ENCODE measurements around the gene ADIPOR2.

ADIPOR2 gene, protein sequence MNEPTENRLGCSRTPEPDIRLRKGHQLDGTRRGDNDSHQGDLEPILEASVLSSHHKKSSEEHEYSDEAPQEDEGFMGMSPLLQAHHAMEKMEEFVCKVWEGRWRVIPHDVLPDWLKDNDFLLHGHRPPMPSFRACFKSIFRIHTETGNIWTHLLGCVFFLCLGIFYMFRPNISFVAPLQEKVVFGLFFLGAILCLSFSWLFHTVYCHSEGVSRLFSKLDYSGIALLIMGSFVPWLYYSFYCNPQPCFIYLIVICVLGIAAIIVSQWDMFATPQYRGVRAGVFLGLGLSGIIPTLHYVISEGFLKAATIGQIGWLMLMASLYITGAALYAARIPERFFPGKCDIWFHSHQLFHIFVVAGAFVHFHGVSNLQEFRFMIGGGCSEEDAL

DNA sequence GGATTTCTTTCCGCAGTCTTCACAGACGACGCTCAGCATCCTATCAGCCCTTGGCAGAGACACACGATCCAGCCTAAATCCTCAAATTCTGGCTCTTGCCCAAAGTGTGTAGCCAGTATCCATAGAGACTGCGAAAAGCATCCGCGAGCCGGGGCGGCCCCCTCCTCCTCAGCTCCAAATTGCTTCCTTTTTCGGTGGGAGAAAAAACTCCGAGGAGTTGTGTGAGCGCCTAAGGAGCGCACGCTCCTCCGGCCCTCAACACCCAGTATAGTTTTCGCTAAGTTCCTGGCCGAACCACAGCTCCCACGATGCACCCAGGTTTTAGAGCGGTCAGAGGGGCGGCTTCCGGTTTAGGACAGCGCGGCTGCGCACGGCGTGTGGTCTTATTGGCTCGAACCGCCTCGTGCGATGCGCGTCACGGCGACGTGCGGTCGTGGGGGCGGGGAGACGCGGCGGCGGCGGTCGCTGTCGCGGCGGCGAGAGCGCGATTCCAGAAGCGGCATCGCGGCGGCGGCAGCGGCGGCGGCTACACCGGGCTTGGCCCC is at the start of gene ADIPOR2:
Gene ADIPOR2, plus strand, starts transcription at position 493 of the 545 bp plus-strand sequence. CDS start 63,274 bp downstream, outside the sequence.
- DNase-seq, result peak; percentile 98

DNA sequence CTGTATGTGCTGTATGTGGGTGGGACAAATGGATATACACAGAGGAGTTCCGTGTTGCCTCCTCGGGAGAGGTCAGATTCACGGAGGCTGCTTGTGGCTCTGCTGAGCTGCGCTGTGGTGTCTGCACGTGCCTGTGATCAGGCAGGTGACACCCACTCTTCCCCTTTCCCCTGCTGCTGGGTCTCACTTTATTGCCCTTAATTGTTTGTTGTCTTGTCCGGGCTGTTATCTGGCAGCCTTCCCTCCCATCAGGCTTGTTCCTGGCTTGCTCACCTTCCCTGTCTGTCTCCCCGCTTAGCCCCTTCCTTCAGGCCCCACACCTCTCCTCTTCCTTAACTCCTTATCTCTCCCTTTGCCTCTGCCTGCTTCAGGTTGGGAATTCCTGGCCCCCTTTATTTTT is 48.4 kb upstream of the ADIPOR2 start:
- DNase-seq, result peak; percentile 68

DNA sequence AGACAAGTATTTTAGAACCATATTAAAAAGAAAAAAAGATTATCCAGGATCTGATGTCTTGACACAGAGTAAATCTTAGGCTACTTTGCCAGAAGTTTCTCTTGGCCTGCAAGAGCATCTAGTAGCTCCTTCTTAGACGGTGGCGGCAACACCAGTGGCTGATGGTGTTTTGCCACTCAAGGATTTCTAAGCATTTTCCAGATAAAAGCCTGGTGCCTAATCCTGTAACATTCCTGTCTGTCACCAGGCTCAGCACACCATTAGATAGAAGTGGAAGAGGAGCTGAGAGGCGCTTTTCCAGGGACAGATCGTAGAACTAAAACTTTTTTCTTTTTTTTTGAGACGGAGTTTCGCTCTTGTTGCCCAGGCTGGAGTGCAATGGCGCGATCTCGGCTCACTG is 47.8 kb upstream of the ADIPOR2 start:
- no peak for DNase-seq

DNA sequence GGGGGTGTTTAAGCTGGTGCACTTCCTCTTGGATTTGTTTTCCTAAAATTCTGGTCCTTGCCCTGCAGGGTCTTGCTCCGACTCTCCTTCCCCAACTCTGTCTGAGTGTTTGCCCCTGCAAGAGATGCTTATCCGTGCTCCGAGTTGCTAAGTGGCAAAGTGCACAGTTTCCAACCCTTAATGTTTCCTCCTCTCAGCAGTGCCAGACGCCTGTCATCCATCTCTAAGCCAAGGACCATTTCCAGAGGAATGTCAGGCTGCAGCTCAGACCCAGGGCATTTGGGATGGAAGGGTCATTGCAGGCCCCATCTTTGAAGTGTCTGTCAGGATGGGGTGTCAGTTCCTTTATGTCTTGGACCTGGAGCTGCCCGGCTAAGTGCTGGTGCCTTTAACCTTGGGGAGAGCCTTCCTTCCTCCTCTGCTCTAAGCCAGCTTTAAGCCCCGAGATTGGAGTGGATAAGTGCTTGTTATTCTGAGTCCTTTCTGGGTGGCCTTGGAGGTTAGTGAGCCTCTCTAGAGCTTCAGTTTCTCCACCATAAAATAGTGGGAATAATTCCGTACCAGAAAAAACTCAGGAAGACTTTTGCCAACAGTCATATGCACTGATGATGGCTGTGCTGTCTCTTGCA is 46.9 kb upstream of the ADIPOR2 start:
- DNase-seq, result peak; percentile 86

DNA sequence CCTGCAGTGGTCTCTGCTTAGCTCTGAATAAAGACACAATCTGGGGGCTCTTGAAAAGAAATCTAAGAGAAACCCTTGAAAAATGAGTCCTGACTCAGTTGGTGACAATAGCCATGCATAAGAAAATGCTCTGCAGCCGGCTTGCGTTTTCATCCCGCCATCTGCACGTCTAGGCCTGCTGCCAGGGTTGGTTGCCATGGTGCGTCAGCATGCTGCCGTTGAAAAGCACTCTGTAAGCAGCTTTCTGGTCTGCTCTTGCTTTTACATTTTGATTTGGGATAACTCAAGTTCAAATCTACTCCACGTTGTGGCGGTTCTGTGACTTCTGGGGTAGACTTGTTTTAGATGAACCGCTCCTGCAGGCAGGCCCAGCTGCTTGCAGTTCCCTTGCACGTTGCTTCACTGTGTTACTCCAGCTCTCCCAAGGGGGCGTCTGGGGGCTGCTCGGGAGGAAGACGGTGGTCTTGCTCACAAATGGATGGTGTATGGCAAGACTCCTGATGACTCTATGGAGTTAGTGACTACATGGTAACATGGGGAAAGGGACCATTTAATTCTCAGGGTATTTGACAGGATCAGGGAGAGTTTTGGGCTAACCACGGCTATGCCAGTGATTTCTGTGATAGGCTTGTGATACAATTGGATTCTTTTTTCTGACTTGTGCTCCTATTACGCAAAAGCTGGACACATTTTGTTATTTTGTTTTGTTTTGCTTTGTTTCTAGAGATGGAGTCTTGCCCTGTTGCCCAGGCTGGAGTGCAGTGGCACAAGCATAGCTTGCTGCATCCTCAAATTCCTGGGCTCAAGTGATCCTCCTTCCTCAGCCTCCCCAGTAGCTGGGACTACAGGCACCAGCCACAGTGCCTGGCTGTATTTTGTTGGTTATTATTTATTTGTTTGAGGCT is 46.1 kb upstream of the ADIPOR2 start:
- peak; percentile 95 for DNase-seq

DNA sequence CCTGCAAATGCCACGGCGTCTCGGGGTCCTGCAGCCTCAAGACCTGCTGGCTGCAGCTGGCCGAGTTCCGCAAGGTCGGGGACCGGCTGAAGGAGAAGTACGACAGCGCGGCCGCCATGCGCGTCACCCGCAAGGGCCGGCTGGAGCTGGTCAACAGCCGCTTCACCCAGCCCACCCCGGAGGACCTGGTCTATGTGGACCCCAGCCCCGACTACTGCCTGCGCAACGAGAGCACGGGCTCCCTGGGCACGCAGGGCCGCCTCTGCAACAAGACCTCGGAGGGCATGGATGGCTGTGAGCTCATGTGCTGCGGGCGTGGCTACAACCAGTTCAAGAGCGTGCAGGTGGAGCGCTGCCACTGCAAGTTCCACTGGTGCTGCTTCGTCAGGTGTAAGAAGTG is 45.1 kb upstream of the ADIPOR2 start:
- no peak for DNase-seq

DNA sequence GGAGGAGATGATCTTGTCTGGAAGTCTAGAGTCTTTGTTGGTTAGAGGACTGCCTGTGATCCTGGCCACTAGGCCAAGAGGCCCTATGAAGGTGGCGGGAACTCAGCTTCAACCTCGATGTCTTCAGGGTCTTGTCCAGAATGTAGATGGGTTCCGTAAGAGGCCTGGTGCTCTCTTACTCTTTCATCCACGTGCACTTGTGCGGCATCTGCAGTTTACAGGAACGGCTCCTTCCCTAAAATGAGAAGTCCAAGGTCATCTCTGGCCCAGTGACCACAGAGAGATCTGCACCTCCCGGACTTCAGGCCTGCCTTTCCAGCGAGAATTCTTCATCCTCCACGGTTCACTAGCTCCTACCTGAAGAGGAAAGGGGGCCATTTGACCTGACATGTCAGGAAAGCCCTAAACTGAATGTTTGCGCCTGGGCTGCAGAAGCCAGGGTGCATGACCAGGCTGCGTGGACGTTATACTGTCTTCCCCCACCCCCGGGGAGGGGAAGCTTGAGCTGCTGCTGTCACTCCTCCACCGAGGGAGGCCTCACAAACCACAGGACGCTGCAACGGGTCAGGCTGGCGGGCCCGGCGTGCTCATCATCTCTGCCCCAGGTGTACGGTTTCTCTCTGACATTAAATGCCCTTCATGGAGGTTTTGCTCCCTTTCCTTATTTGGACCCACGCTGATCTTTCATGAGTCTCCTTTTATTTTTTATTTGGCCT is 44.1 kb upstream of the ADIPOR2 start:
- no peak for DNase-seq

DNA sequence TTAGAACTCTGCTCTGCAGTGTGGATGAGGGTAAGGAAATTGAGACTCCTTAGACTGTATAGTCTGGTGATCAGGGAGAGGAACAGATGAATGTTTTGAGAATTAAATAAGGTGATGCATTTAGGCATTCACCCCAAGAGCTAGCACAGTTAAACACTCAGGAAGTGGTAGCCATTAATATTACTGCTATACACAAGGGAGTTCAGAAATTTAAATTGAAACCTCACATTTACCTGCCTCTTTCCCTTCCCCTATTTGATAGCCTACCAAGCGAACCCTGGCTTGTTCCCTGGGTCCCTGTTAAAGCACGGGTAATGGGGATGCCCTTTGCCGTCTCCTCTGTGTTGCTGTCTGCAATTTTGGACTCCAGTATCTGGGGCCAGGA is 43.6 kb upstream of the ADIPOR2 start:
- no peak for DNase-seq

DNA sequence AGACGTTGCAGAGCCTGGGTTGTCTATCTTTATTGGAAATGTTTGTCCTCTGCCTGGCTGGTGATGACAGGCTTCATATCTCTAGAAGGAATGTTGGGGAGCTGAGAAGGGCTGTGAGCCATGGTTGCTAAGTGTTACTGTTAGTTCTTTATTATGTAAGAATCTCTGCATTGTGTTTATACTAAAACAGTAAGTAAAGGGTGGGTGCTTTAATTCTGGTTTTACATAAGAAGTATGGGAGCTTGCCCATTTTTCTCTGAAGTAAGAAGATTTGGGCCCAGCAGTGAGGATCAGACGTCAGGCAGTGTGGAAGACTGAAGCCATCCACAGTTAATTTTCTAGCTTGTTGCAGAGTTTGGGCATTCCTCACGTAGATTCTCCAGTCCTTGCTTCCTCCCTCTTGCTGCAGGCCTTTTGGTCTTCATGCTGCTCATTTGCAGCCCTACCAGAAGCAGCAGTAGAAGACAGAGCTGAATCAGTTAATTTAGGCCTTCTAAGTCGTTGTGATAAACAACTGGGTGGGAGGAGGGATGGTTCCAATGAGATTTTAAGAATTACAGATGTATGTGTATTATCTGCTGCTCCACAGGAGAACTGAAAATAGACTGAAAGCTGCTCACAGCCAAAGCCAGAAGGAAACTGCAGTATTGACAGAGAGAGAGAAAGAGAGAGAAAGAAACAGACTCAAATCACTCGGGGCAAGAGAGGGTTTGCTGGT is 40.5 kb upstream of the ADIPOR2 start:
- DNase-seq, result no peak

DNA sequence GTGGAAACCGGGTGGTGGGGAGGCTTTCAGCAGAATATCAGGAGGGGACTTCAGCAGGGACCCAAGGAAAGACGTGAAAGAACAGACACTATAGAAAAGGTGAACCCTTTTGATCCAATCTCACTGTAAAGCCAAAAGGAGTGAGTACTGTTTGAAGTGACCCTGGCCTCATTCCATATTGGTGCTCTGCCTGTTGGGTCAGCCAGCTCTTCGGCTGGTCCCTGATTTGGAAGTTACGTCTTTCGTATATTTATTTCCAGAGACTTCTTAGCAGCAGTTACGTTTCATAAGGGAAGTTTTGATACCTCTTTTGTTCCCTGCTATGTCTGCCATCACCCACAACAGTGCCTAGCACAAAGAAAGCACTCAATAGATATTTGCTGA is 39.9 kb upstream of the ADIPOR2 start:
- DNase-seq, result no peak

DNA sequence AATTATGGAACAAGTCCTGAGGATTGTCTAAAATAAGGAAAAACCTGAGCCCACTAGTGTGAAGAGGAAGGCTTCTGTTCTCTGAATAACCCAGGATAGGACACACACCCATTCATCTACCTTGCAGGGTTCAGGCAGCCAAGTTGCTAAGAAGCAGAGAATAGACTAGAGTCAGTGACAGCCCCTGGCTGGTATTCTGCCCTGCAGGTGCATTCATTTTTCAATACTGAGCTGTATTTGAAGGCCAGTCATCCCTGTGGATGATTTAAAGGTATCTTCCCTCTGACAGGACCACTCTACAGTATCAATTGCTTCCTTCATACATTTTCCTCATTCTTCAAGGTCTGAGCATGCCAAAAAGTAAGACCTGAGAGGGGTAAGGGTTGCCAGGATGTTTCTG is 38.9 kb upstream of the ADIPOR2 start:
- no peak for DNase-seq

DNA sequence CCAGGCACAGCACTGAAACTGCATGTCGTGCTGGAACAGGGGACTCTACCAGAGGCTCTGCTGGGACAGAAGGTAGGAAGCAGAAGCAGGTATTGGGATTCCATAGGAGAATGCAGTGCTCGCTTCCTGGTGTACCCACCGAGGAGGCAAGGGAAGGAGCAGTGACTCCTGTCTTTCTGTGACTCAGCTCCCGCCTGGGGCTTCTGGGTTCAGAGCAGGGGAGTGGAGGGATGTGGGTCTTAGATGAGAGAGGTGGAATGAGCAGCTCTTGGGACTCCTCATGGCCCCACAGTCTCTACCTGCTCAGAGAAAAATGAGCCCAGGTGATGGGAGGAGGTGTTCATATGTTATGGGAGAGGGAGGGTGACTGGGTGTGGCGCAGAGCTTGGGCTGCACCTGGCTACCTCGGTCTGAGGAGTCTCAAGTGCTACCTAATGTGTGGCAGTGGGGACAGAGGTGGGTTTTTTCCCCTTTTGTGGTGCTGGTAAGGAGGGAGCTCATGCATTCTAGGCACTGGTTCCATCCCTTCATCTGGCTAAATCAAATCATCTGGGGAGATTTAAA is 35.6 kb upstream of the ADIPOR2 start:
- no peak for DNase-seq

DNA sequence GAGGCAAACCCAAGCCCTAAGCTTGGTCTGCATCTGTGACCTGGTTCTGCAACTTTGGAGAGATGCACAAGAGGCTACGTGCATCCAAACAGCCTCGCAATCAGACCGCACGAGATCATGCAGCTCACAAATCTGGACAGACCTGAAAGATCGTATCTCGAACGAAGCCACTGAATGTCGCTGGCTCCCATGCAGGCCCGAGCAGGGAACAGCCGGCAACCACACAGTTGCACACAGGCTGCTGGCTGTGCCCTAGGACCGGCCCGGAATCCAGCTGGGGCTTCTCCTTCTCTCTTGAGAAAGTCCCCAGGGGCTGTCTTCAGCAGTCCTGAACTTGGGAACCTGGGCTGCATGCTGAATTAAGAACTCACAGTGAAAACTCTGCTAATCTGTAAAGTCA is 34.0 kb upstream of the ADIPOR2 start:
- no peak for DNase-seq

DNA sequence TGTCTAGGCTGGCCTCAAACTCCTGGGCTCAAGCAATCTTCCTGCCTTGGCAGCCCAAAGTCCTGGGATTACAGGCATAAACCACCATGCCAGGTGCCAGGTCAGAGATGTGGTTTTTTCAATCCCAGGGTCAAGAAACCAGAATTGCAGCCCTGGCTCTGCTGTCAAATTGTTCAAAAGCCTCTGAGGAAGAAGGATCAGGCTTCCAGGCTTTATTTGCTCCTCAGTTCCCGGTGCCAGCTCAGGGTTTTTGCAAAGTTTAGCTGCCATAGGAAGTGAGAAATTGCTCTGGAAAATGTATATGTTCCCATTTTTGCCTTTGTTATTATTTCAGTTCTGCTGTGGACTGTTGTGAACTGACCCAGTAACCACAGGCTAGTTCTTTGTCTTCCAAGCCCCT is 33.2 kb upstream of the ADIPOR2 start:
- DNase-seq, result no peak

DNA sequence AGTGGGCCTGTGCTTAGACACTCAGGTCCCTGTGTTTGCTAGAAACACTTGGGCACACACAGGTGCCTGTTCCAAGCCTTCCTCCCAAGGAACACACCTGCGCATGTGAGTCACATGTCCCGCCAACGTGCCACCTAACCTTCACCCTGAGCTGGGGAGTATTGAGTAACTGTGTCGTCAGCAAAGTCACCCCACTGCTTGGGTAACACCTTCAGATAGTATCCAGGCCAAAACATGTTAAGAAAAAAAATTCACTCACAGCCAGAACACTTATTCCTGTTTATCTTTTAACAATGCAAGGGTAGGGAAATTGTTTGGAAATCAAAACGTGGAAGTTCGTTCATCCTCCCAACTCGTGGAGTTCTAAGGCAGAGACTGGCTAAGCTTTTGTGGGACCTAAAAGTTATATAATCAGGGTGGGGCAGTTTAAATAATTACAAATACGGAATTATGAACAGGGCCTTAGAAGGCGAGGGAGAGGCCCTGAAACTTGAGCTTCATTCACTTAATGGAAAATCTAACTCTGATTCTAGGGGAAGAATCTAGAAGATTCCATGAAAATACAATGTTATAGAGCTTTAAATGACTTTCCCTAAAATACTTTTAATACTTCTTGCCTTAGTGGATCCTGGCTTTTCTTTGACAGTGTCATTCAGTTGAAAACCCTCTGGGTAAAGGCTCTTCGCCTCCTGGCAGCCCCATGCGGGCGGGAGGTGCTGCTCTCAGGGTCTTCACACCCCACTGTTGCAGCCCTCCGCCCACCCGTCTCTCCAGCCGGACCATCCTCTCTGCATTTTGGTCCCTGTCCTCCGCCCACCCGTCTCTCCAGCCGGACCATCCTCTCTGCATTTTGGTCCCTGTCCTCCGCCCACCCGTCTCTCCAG is 30.3 kb upstream of the ADIPOR2 start:
- no peak for DNase-seq

DNA sequence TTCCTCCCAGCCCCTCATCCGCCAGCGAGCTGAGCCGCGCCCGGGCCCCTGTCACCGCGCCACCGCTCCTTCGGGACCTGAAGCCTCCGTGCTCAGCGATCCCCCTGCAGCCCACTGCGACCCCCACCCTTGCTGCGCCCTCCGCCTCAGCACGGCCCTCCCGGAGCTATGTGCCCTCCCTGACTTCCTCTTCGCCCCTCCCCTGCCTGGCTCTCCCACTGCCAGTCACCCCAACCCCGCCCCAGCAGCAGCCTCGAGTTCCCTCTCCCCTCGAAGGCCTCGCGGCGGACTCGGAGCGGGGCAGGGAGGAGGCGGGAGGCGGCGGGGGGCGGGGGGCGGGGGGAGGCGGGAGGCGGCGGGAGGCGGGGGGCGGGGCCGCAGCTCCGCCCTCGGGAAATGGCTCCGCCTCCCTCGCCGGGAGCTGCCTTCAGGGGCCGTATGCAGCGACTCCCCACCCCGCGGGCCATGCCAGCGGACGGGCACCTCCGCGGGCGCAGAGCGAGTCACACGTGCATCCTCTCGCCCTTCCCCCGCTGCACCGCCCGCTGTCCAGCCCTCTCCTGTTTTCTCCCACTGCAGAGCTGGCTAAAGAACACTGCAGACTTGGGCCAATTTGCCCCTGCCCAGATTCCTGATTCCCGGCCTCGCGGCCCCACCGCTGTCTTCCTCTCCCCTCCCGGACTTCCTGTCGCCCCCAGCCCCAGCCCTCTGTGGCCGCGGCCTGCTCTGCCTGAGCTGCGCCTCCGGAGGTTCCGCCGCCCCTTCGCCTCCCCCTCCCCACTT is 29.1 kb upstream of the ADIPOR2 start:
- DNase-seq, result peak; percentile 86

DNA sequence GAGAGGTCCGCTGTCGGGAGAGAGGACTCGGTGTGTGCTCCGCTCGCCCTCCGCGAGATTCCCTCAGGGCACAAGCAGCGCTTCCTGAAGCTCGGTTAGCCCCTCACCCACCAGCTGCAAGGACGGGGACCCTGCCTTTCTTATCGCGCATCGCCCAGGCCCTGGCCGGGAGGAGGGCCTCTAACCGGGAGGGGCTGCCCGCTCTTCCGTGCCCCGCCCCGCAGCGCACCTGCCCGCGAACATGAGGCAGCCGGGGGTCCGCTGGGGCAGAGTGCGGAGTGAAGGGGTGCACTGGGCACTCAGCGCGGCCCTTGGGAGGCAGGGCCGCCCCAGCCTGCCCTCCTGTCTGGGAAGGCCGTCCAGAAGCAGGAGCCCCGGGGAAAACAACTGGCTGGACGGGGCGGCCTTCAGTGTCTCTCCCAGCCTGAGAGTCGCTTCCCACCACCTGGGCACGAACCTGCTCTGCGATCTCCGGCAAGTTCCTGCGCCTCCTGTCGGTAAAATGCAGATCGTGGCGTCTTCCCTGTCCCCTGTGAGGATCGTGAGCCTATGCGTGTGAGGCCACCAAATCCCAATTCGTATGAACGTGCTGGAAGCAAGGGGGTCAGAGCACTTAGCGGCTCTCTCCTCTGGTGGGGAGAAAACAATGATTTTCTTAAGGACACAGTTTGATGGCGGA is 28.0 kb upstream of the ADIPOR2 start:
- no peak for DNase-seq

DNA sequence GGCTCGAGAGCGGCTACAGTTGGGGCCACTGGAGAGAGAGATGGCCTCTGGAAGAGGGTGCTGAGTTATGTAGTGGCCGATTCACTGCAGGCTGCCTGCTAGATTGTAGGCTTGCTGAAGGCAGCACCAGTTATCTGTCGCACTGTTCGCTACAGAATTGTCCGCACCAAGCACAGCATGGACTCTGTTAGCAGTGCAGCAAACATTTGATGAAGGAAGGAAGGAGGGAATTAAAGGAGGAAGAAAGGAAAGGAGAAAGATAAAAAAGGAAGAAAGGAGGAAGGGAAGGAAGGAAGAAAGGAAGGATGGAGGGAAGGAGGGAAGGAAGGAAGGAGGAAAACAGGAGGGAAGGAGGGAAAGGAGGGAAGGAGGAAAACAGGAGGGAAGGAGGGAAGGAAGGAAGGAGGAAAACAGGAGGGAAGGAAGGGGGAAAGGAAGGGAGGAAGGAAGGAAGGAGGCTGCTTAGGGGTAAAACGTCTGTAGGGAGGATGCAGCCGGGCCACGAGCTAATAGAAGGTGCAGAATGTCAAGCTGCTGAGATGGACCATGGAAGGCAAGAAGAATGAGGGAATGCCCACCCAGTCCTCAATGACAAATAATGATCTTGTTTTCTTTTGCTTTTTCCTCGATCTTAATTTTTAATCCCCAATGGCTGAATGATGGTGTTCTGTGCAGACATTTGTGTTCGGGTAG is 27.3 kb upstream of the ADIPOR2 start:
- DNase-seq, result no peak

DNA sequence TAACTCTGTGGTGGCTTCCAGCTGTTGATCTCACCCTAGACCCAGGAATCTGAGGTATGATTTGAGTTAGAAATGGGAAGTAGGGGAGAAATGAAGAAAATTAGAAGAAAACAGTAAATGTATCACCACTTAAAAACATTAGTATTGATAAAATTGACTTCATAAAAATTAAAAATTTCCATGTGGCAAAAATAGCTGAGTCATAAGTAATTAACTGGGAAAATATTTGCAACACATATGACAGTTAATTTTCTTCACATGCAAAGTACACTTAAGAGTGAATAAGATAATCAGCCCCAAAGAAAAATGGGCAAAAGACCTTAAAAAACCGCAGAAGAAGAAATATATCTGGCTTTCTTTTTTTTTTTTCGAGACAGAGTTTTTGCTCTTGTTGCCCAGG is 25.5 kb upstream of the ADIPOR2 start:
- DNase-seq, result no peak
